Endothelial cell of hepatic sinusoid (primary cell): ENCODE data around the gene SPOCK2.
"Not testable (repeated sequence)": the region's sequence is repeated elsewhere in the genome, so short reads cannot be mapped to it uniquely, and the experiment has no call there.

ENCODE experiments used
- in situ Hi-C: cut with HindIII; loops from 2 replicates; pipeline ENCODE4 v1.10.0; 2017; ENCODE audit warnings: low sequenced_read_pairs

Gene SPOCK2

GRCh38 chr10:72108830-72109635 lies 20.7 kb upstream of the SPOCK2 start:
- in situ Hi-C loops: no loop called here

GRCh38 chr10:72108004-72108370 lies 19.6 kb upstream of the SPOCK2 start:
- in situ Hi-C loops: not testable (repeated sequence)

GRCh38 chr10:72107325-72108003 lies 19.1 kb upstream of the SPOCK2 start:
- in situ Hi-C loops: no loop called here

- in situ Hi-C loops: no loop called here
Measured at GRCh38 chr10:72106896-72107295, 18.5 kb upstream of the SPOCK2 start.

- in situ Hi-C loops: no loop called here
Measured at GRCh38 chr10:72106154-72106849, 18.0 kb upstream of the SPOCK2 start.

- in situ Hi-C loops: no loop called here
Measured at GRCh38 chr10:72105710-72106109, 17.4 kb upstream of the SPOCK2 start.

- in situ Hi-C loops: no loop called here
Measured at GRCh38 chr10:72105098-72105475, 16.7 kb upstream of the SPOCK2 start.

GRCh38 chr10:72104472-72105097 lies 16.2 kb upstream of the SPOCK2 start:
- in situ Hi-C loops: no loop called here

- in situ Hi-C loops: no loop called here
Measured at GRCh38 chr10:72099600-72099921, 11.2 kb upstream of the SPOCK2 start.

GRCh38 chr10:72098836-72099599 lies 10.7 kb upstream of the SPOCK2 start:
- in situ Hi-C loops: no loop called here

- in situ Hi-C loops: no loop called here
Measured at GRCh38 chr10:72098301-72098835, 10.0 kb upstream of the SPOCK2 start.

- in situ Hi-C loops: no loop called here
Measured at GRCh38 chr10:72097448-72098300, 9.3 kb upstream of the SPOCK2 start.

GRCh38 chr10:72096115-72097000 lies 8.0 kb upstream of the SPOCK2 start:
- in situ Hi-C loops: no loop called here

GRCh38 chr10:72095195-72095594 lies 6.8 kb upstream of the SPOCK2 start:
- in situ Hi-C loops: no loop called here

GRCh38 chr10:72094574-72094973 lies 6.2 kb upstream of the SPOCK2 start:
- in situ Hi-C loops: no loop called here

- in situ Hi-C loops: no loop called here
Measured at GRCh38 chr10:72093450-72093849, 5.1 kb upstream of the SPOCK2 start.

- in situ Hi-C loops: no loop called here
Measured at GRCh38 chr10:72092987-72093386, 4.6 kb upstream of the SPOCK2 start.

GRCh38 chr10:72092171-72092924 lies 4.0 kb upstream of the SPOCK2 start:
- in situ Hi-C loops: no loop called here
